Left colon (tissue), 2 donors: ENCODE results near the gene ADAMTS12. TPM values are rescaled to one million over a fixed set of nuclear protein-coding genes. Genes with fewer than 3 reads are reported as not detected.

Experiments used
- ATAC-seq: fragments of 200-7000 bp; cut with Tn5 transposase; one replicate; pipeline ENCODE4 v1.9.1; 2020; ENCODE audit warnings: mild to moderate bottlenecking, moderate library complexity
- DNase-seq, 2 donors: peaks; one replicate each; pipeline ENCODE4 v3.0.0-alpha.2; 2020
- intact Hi-C, 2 donors: fragments of 100-400 bp; cut with DNase I in 1 of 2; cut with micrococcal nuclease in 1 of 2; formaldehyde crosslinking; loops; one replicate each; pipeline versions ENCODE4 v1.11.2 to v1.14.0; 2022; cut with DNase I, micrococcal nuclease
- total RNA-seq, 2 donors: library from RNA; stranded (reverse); fragmentation: NEBNext Ultra II Directional; extraction: Animal tissue kit (Norgen Biotek cat#: 25700); gene quantifications; one replicate each; pipeline ENCODE4 v1.2.1, GENCODE V29; 2021
- donor health status: DM: no; HTN: no; CAD: no.
- donor health status: DM: yes; HTN: yes; CAD: no.

ADAMTS12 gene
- total RNA-seq, 2 donors from 2014 or later = 0.21 to 1.2 TPM

GRCh38 chr5:33637011-33637410, 254.8 kb downstream of the ADAMTS12 start:
- ATAC-seq (no peak), DNase-seq (no peak)
- intact Hi-C loops = no loop called here

DNA sequence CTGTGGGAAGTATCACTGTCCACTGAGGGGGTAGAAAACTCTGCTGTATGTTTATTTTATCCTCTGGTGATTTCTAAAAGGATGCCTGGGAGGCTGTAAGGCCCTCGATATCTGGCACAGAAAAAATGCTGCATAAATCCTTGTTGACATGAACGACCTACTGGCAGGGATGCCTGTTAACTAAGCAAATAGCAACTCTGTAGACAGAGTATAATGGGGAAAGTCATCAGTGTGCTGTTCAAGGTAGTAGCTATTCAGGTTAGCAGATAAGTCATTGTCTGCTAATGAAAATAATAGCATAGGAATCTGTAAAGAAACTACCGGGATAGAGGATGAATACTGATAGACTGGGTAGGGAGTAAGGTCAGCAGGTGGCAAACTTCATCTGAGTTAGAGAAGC, 256.2 kb downstream of the ADAMTS12 start:
- DNase-seq (no peak), ATAC-seq (no peak)
- intact Hi-C loops = no loop called here

DNA sequence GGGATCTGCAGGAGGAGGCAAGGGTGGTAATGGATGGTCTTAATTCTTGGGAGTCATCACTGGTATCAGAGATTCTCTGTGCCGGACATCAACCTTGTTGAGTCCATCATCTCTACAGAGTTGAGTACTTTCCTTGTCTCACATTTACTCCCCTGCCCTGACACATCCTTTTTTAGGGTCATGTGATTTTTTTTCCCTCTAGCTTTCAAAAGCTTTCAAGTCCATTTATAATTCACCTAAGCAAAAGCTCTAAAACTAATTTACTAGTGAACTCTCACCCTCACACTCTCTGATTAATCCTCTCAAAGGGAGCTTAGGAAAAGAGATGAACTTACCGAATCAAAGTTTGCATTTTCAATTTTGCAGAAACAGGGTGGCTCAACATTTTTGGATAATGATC, 258.1 kb downstream of the ADAMTS12 start:
- ATAC-seq (no peak), DNase-seq (no peak)
- intact Hi-C loops = no loop called here

DNA sequence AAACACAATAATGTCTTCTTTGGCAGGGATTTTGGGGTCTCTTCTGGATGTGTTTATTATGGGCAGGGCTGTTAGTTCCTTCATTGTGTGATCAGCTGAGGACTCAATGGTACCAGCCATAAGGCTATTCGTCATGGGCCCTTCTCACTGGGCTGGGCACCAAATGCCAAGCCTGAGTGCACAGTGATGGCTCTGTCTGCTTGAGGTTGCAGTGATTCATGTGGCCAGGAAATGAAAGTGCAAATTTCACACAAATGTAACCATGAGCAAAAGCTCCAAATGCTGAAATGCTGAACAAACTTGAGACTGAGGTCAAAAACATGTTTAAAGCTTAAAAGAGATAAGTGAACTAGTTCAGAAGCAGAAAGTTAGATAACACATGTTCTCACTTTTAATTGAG, 260.0 kb downstream of the ADAMTS12 start:
- no peak for ATAC-seq
- intact Hi-C loops = no loop called here
- DNase-seq = no peak

GRCh38 chr5:33631139-33631538, 260.7 kb downstream of the ADAMTS12 start:
- ATAC-seq = no peak
- intact Hi-C loops = no loop called here
- DNase-seq = no peak

GRCh38 chr5:33629999-33630398, 261.8 kb downstream of the ADAMTS12 start:
- DNase-seq (no peak), ATAC-seq (no peak)
- intact Hi-C loops = no loop called here

GRCh38 chr5:33628796-33629195, 263.0 kb downstream of the ADAMTS12 start:
- DNase-seq = no peak
- no peak for ATAC-seq
- intact Hi-C loops = no loop called here

- intact Hi-C loops = no loop called here
- ATAC-seq (no peak), DNase-seq (no peak)
Observed at GRCh38 chr5:33621514-33621913, 270.3 kb downstream of the ADAMTS12 start.

GRCh38 chr5:33614039-33614438, 277.8 kb downstream of the ADAMTS12 start:
- ATAC-seq (no peak), DNase-seq (no peak)
- intact Hi-C loops = no loop called here

DNA sequence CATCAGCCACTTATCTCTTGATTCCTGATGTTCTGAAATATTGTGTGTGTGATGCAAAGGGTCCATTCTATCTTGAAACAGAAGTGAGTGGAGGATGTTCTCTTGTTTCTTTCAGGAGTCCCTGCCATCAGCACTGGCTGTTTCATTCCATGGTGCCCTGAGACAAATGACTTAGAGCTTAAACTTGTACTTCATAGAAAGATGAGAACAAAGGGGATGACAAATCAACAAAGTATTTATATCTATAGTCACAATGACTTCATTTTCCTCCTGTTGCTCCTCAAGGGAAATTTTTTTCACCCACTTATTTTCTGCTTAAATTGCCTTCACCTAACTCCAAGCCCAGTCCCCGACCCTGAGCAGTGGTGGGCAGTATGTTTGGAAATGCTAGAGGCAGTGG, 279.4 kb downstream of the ADAMTS12 start:
- DNase-seq (no peak), ATAC-seq (no peak)
- intact Hi-C loops = no loop called here

- intact Hi-C loops = no loop called here
- ATAC-seq (no peak), DNase-seq (no peak)
Observed at GRCh38 chr5:33611877-33612276, 279.9 kb downstream of the ADAMTS12 start.

GRCh38 chr5:33608344-33609041, 283.3 kb downstream of the ADAMTS12 start:
- no peak for DNase-seq
- no peak for ATAC-seq

GRCh38 chr5:33604503-33604902, 287.3 kb downstream of the ADAMTS12 start:
- intact Hi-C loops = no loop called here
- no peak for DNase-seq
- no peak for ATAC-seq

More at GRCh38 chr5:33608344-33609041, 283.3 kb downstream of the ADAMTS12 start:
- intact Hi-C loops = no loop called here

DNA sequence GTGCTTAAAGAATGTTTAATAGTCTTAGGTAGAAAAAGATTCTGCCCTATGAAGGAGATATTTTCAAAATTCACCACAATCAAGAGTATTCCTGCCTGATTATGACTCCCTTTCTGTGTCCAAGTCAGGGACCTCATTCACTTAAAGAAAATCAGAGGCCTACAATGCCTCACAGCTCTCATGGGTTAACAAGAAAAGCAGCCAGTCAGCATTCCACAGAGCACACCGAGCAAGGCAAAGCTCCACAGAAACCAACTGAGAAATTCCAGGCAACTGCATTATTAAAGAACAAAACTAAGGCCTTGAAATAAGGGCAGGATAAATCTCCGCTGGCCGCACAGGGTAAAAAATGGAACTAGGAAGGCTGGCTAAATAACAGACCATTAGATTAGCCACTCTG, 289.9 kb downstream of the ADAMTS12 start:
- DNase-seq (no peak), ATAC-seq (no peak)
- intact Hi-C loops = no loop called here

- no peak for ATAC-seq
- no peak for DNase-seq
- intact Hi-C loops = no loop called here
Observed at GRCh38 chr5:33595303-33595702, 296.5 kb downstream of the ADAMTS12 start.

DNA sequence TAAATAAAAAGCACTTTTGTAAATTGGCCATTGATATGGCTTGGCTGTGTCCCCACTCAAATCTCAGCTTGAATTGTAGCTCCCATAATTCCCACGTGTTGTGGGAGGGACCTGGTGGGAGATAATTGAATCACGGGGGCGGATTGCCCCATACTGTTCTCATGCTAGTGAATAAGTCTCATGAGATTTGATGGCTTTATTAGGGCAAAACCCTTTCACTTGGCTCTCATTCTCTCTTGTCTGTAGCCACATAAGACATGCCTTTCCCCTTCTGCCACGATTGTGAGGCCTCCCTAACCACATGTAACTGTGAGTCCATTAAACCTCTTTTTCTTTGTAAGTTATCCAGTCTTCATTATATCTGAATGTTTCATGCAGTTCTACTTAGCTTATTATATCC, 297.8 kb downstream of the ADAMTS12 start:
- no peak for ATAC-seq
- DNase-seq = no peak
- intact Hi-C loops = no loop called here

DNA sequence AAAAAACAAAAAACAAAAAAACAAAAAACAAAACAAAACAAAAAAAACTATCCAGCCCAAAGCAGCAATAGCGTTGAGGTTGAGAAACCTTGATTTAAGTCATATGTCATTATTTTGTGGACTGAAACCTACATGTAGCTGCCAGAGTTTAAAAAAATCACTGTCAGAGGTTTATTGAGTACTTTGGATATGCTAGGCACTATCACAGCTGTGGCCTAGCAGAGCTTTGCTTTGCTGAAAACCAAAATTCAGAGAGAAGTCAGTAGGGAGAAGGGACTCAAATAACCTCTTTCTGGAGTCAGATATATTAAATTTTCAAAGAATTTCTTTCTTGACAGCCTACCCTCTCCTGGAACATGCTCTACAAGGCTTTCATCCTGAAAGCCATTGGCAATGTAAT, 299.5 kb downstream of the ADAMTS12 start:
- no peak for ATAC-seq
- no peak for DNase-seq
- intact Hi-C loops = no loop called here

GRCh38 chr5:33588654-33589372, 303.0 kb downstream of the ADAMTS12 start:
- ATAC-seq (no peak), DNase-seq (peak in 1 of 2 donors; percentile 34)
- intact Hi-C loops = no loop called here

DNA sequence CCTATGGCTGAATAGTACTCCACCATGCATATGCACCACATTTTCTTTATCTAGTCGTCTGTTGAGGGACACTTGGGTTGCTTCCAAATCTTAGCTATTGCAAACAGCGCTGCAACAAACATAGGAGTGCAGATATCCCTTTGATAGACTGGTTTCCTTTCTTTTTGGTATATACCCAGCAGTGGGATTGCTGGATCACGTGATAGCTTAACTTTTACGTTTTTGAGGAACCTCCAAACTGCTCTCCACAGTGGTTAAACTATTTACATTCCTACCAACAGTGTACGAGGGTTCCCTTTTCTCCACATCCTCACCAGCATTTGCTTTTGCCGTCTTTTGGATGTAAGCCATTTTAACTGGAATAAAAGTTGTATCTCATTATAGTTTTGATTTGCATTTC, 308.5 kb downstream of the ADAMTS12 start:
- DNase-seq = no peak
- no peak for ATAC-seq
- intact Hi-C loops = no loop called here

GRCh38 chr5:33582417-33582816, 309.4 kb downstream of the ADAMTS12 start:
- ATAC-seq = no peak
- intact Hi-C loops = no loop called here
- no peak for DNase-seq

GRCh38 chr5:33579789-33580188, 312.0 kb downstream of the ADAMTS12 start:
- ATAC-seq (no peak), DNase-seq (no peak)
- intact Hi-C loops = no loop called here
